H9 (cell line): ENCODE data around the gene ATF7. TPM values are rescaled to one million over a fixed set of nuclear protein-coding genes. Genes with fewer than 3 reads are reported as not detected.

Source experiments
- DNase-seq: peaks from one replicate; pipeline ENCODE4 v3.0.0-alpha.2; 2017
- H2AFZ ChIP-seq: one replicate; pipeline ENCODE4 v1.6.1; 2013; ENCODE audit warnings: mild to moderate bottlenecking, low read length, control low read depth, moderate library complexity
- H2AK5ac ChIP-seq: 2 replicates; pipeline ENCODE4 v1.6.1; 2013; ENCODE audit warnings: low read length, control low read depth, mixed read lengths; ENCODE audit not compliant: insufficient read length
- H2BK120ac ChIP-seq: one replicate; pipeline ENCODE4 v1.6.1; 2013; ENCODE audit warnings: low read depth, mild to moderate bottlenecking, low read length, control low read depth, inconsistent platforms; ENCODE audit not compliant: poor library complexity, severe bottlenecking
- H2BK12ac ChIP-seq: 2 replicates; pipeline ENCODE4 v1.6.1; 2013; ENCODE audit warnings: low read length, control low read depth, mixed read lengths, low read depth; ENCODE audit not compliant: insufficient read length
- H2BK15ac ChIP-seq: 2 replicates; pipeline ENCODE4 v1.6.1; 2013; ENCODE audit warnings: low read depth, low read length, control low read depth
- H2BK20ac ChIP-seq: one replicate; pipeline ENCODE4 v1.6.1; 2013; ENCODE audit warnings: low read depth, mild to moderate bottlenecking, low read length, control low read depth, inconsistent platforms; ENCODE audit not compliant: poor library complexity, severe bottlenecking
- H2BK5ac ChIP-seq: 2 replicates; pipeline ENCODE4 v1.6.1; 2013; ENCODE audit warnings: low read length, control low read depth, mixed read lengths; ENCODE audit not compliant: insufficient read length
- H3K14ac ChIP-seq: 2 replicates; pipeline ENCODE4 v1.6.1; 2013; ENCODE audit warnings: low read length, control low read depth; ENCODE audit not compliant: insufficient read depth
- H3K18ac ChIP-seq: 2 replicates; pipeline ENCODE4 v1.6.1; 2013; ENCODE audit warnings: low read depth, mild to moderate bottlenecking, mixed read lengths, low read length, control low read depth; ENCODE audit not compliant: insufficient read length
- H3K23ac ChIP-seq: 2 replicates; pipeline ENCODE4 v1.6.1; 2013; ENCODE audit warnings: low read length, control low read depth, mixed read lengths, low read depth; ENCODE audit not compliant: insufficient read length
- H3K23me2 ChIP-seq: 2 replicates; pipeline ENCODE4 v1.6.1; 2013; ENCODE audit warnings: low read depth, mild to moderate bottlenecking, mixed read lengths, low read length, control low read depth; ENCODE audit not compliant: insufficient read length, poor library complexity, severe bottlenecking
- H3K27ac ChIP-seq: 2 replicates; pipeline ENCODE4 v1.5.1; 2013; ENCODE audit warnings: low read length, control low read depth, mixed read lengths, low read depth; ENCODE audit not compliant: insufficient read length
- H3K27me3 ChIP-seq: 2 replicates; pipeline ENCODE4 v1.6.1; 2013; ENCODE audit warnings: low read length, control low read depth, inconsistent platforms; ENCODE audit not compliant: insufficient read depth
- H3K4ac ChIP-seq: 2 replicates; pipeline ENCODE4 v1.6.1; 2013; ENCODE audit warnings: low read depth, mild to moderate bottlenecking, control low read depth, inconsistent platforms, low read length, moderate library complexity
- H3K4me1 ChIP-seq: 2 replicates; pipeline ENCODE4 v1.6.1; 2013; ENCODE audit warnings: low read length, control low read depth, inconsistent platforms; ENCODE audit not compliant: insufficient read depth
- H3K4me2 ChIP-seq: 2 replicates; pipeline ENCODE4 v1.6.1; 2013; ENCODE audit warnings: low read length, control low read depth, mixed read lengths; ENCODE audit not compliant: insufficient read length, insufficient read depth
- H3K56ac ChIP-seq: 2 replicates; pipeline ENCODE4 v1.6.1; 2013; ENCODE audit warnings: low read depth, mild to moderate bottlenecking, mixed read lengths, low read length, control low read depth; ENCODE audit not compliant: insufficient read length
- H3K79me1 ChIP-seq: 2 replicates; pipeline ENCODE4 v1.6.1; 2013; ENCODE audit warnings: low read depth, mild to moderate bottlenecking, moderate library complexity, low read length, control low read depth, inconsistent platforms; ENCODE audit not compliant: insufficient read depth, poor library complexity, severe bottlenecking
- H3K79me2 ChIP-seq: 2 replicates; pipeline ENCODE4 v1.6.1; 2013; ENCODE audit warnings: low read length, control low read depth, inconsistent platforms; ENCODE audit not compliant: insufficient read depth
- H3K9ac ChIP-seq: 2 replicates; pipeline ENCODE4 v1.6.1; 2013; ENCODE audit warnings: low read length, control low read depth, mixed read lengths; ENCODE audit not compliant: insufficient read length; ENCODE audit errors: extremely low read depth
- H3K9me3 ChIP-seq: one replicate; pipeline ENCODE4 v1.6.1; 2013; ENCODE audit warnings: low read depth, low read length, inconsistent platforms; ENCODE audit not compliant: control insufficient read depth
- H3T11ph ChIP-seq: one replicate; pipeline ENCODE4 v1.6.1; 2013; ENCODE audit warnings: mild to moderate bottlenecking, low read length, control low read depth, inconsistent platforms
- H4K20me1 ChIP-seq: one replicate; pipeline ENCODE4 v1.6.1; 2013; ENCODE audit not compliant: control insufficient read depth, insufficient read length, insufficient read depth
- H4K5ac ChIP-seq: 2 replicates; pipeline ENCODE4 v1.6.1; 2013; ENCODE audit warnings: low read depth, mild to moderate bottlenecking, mixed read lengths, low read length, control low read depth; ENCODE audit not compliant: insufficient read length
- H4K8ac ChIP-seq: replicated peaks from 2 replicates; pipeline ENCODE4 v1.6.1; 2013; ENCODE audit warnings: low read length, control low read depth, mixed read lengths, low read depth; ENCODE audit not compliant: insufficient read length
- H4K91ac ChIP-seq: 2 replicates; pipeline ENCODE4 v1.6.1; 2013; ENCODE audit warnings: low read depth, mild to moderate bottlenecking, moderate library complexity, mixed read lengths, low read length, control low read depth; ENCODE audit not compliant: insufficient read length
- H3K27ac Mint-ChIP-seq, 3 experiments: 2 replicates in 2 of 3; 3 replicates in 1 of 3; pipeline ENCODE4 v1.8.0; 2020 to 2021; ENCODE audit warnings: mixed read lengths in 3 of 3, mild to moderate bottlenecking in 1 of 3, moderate library complexity in 1 of 3
- H3K27me3 Mint-ChIP-seq: 2 replicates; pipeline ENCODE4 v1.8.0; 2021; ENCODE audit warnings: low read depth, mild to moderate bottlenecking, moderate library complexity, mixed read lengths
- H3K36me3 Mint-ChIP-seq, 3 experiments: 2 replicates in 2 of 3; 3 replicates in 1 of 3; pipeline ENCODE4 v1.8.0; 2020 to 2021; ENCODE audit warnings: low read depth in 3 of 3, mixed read lengths in 3 of 3; ENCODE audit not compliant: insufficient read depth in 1 of 3
- H3K4me1 Mint-ChIP-seq, 2 experiments: 2 replicates each; pipeline ENCODE4 v1.8.0; 2020; ENCODE audit warnings: mixed read lengths in 2 of 2
- H3K4me3 Mint-ChIP-seq, 2 experiments: 2 replicates in 1 of 2; 3 replicates in 1 of 2; pipeline ENCODE4 v1.8.0; 2020 to 2021; ENCODE audit warnings: mild to moderate bottlenecking in 2 of 2, mixed read lengths in 2 of 2, moderate library complexity in 1 of 2
- H3K9me3 Mint-ChIP-seq, 2 experiments: 2 replicates in 1 of 2; 3 replicates in 1 of 2; pipeline ENCODE4 v1.8.0; 2020; ENCODE audit warnings: mild to moderate bottlenecking in 2 of 2, mixed read lengths in 2 of 2, moderate library complexity in 1 of 2
- CTCF ChIP-seq: fragments of 200-600 bp; sonication (generic); conservative IDR thresholded peaks from 3 replicates; pipeline ENCODE4 v1.8.0; 2021; ENCODE audit warnings: antibody characterized with exemption, mild to moderate bottlenecking
- WGBS: extraction: QIAGEN DNeasy Blood & Tissue Kit; methylation state at CpG from one replicate; pipeline ENCODE4 v1.1.7; 2013; ENCODE audit warnings: missing lambda C conversion rate, low lambda C conversion rate, mixed read lengths; ENCODE audit not compliant: insufficient read length; ENCODE audit errors: extremely low coverage; 5-methylcytosine and 5-hydroxymethylcytosine counted together
- total RNA-seq: library from RNA; stranded (reverse); gene quantifications from 2 replicates; pipeline ENCODE4 v1.2.1, GENCODE V29; 2021

ATF7 gene
- total RNA-seq, 1 experiment from 2014 or later = 17.7 TPM

GRCh38 chr12:53484686-53485575, 141.3 kb downstream of the ATF7 start:
- no peak for DNase-seq
- H3K27ac Mint-ChIP-seq = peak overlapping the region in 1 of 3 experiments; percentile 84; a peak in 2 of 7 replicates
- no peak overlapping the region for H3K4me2 ChIP-seq
- no peaks in the 10 kb centered on the region for H3K9me3 Mint-ChIP-seq
- H4K5ac ChIP-seq = no peak overlapping the region
- peaks cover 31 to 60% (median 59%) of the 10 kb centered on the region in 3 experiments for H3K36me3 Mint-ChIP-seq
- no peaks in the 10 kb centered on the region for H3K9me3 ChIP-seq
- H4K8ac ChIP-seq = no peak overlapping the region
- H2AFZ ChIP-seq = no peak overlapping the region
- no peak overlapping the region for H2BK20ac ChIP-seq
- no peaks in the 10 kb centered on the region for H3K79me2 ChIP-seq
- no peak overlapping the region for H2BK120ac ChIP-seq
- H3K56ac ChIP-seq = no peak overlapping the region
- peaks cover 1% of the 10 kb centered on the region; the same call in 1 of the 2 replicates for H3K27me3 Mint-ChIP-seq
- H4K91ac ChIP-seq = no peak overlapping the region
- no peaks in the 10 kb centered on the region for H4K20me1 ChIP-seq
- peaks cover 16 to 22% of the 10 kb centered on the region in 2 experiments for H3K4me1 Mint-ChIP-seq
- H2BK12ac ChIP-seq = no peak overlapping the region
- H3K27me3 ChIP-seq = no peaks in the 10 kb centered on the region
- H3K23me2 ChIP-seq = no peaks in the 10 kb centered on the region
- no peak overlapping the region for H2AK5ac ChIP-seq
- H3T11ph ChIP-seq = no peak overlapping the region
- H2BK15ac ChIP-seq = no peak overlapping the region
- no peak overlapping the region for H3K27ac ChIP-seq
- no peak overlapping the region for H3K18ac ChIP-seq
- H3K79me1 ChIP-seq = no peaks in the 10 kb centered on the region
- H2BK5ac ChIP-seq = no peak overlapping the region
- no peak overlapping the region for H3K14ac ChIP-seq
- H3K9ac ChIP-seq = no peak overlapping the region
- H3K23ac ChIP-seq = no peak overlapping the region
- H3K4me3 Mint-ChIP-seq = no peak overlapping the region; a peak in 1 of 5 replicates
- TF ChIP-seq CTCF = no peak
- no CpG with 5 or more reads among the region's 10 CpGs for WGBS
- no peaks in the 10 kb centered on the region for H3K4me1 ChIP-seq
- no peak overlapping the region for H3K4ac ChIP-seq
